Stomach (tissue), 4 donors: ENCODE measurements around the gene DPPA5.

Experiments
- CTCF ChIP-seq, 7 experiments: fragments of 450-650 bp in 4 of 7; fragments of 200-600 bp in 3 of 7; sonication (generic) in 3 of 7; IDR thresholded peaks; one replicate each; pipeline ENCODE4 v1.5.1; 2016 to 2019; ENCODE audit warnings: antibody characterized with exemption in 7 of 7, control low read depth in 2 of 7, mild to moderate bottlenecking in 1 of 7
- EP300 ChIP-seq: sonication (generic); formaldehyde crosslinking; IDR thresholded peaks from one replicate; pipeline ENCODE4 v1.6.1; 2017; ENCODE audit warnings: antibody characterized with exemption
- POLR2A ChIP-seq, 4 donors: fragments of 450-650 bp; IDR thresholded peaks; one replicate each; pipeline ENCODE4 v1.6.1; 2016; ENCODE audit warnings: antibody characterized with exemption in 4 of 4, control low read depth in 2 of 4, mild to moderate bottlenecking in 1 of 4, moderate library complexity in 1 of 4
- POLR2AphosphoS5 ChIP-seq, 3 donors: sonication (generic); formaldehyde crosslinking; IDR thresholded peaks; one replicate each; pipeline ENCODE4 v1.6.1; 2016; ENCODE audit warnings: antibody characterized with exemption in 3 of 3

DNA sequence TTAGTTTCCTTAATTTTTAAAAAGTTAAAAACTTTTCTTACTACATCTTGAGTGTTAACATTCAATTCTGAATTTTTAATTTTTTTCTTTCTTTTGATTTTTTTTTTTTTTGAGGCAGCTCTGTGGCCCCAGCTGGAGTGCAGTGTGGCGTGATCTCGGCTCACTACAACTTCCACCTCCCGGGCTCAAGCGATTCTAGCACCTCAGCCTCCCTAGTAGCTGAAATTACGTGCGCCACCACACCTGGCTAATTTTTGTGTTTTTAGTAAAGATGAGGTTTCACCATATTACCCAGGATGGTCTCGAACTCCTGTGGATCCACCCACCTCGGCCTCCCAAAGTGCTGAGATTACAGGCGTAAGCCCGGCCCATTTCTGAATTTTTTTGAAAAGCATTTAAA, 41.8 kb upstream of the DPPA5 start:
- no peak for TF ChIP-seq CTCF (IDR thresholded peaks at IDR 0.05)
- no peak for TF ChIP-seq EP300
- TF ChIP-seq POLR2AphosphoS5 (IDR thresholded peaks at IDR 0.05) = no peak
- no peak for TF ChIP-seq POLR2A (IDR thresholded peaks at IDR 0.05)
